Skeletal muscle tissue (tissue), 4 donors: Measurements from ENCODE around the gene SPTBN5. TPM values are rescaled to one million over a fixed set of nuclear protein-coding genes. Genes with fewer than 3 reads are reported as not detected.
A peak's percentile ranks its signal among the peaks of the same experiment; 100 is the strongest.

Experiments
- H3K27ac ChIP-seq: one replicate; pipeline ENCODE4 v1.7.0; 2013; ENCODE audit warnings: mild to moderate bottlenecking, low read depth, low read length, inconsistent platforms
- H3K27me3 ChIP-seq, 3 donors: one replicate each; pipeline ENCODE4 v1.7.0; 2013; ENCODE audit warnings: low read length in 3 of 3; ENCODE audit not compliant: control insufficient read depth in 3 of 3, insufficient read depth in 3 of 3
- H3K36me3 ChIP-seq, 3 donors: one replicate each; pipeline ENCODE4 v1.7.0; 2013; ENCODE audit warnings: low read length in 3 of 3; ENCODE audit not compliant: control insufficient read depth in 3 of 3, insufficient read depth in 3 of 3
- H3K4me1 ChIP-seq, 3 donors: one replicate each; pipeline ENCODE4 v1.7.0; 2013; ENCODE audit warnings: low read length in 3 of 3, mild to moderate bottlenecking in 3 of 3; ENCODE audit not compliant: control insufficient read depth in 3 of 3, insufficient read depth in 3 of 3
- H3K4me3 ChIP-seq, 3 donors: one replicate each; pipeline ENCODE4 v1.7.0; 2013; ENCODE audit warnings: low read length in 3 of 3
- H3K9ac ChIP-seq, 3 donors: one replicate each; pipeline ENCODE4 v1.7.0; 2013; ENCODE audit warnings: low read length in 3 of 3, mild to moderate bottlenecking in 3 of 3, moderate library complexity in 2 of 3, low read depth in 1 of 3
- H3K9me3 ChIP-seq, 3 donors: one replicate each; pipeline ENCODE4 v1.7.0; 2013; ENCODE audit warnings: low read length in 3 of 3; ENCODE audit not compliant: control insufficient read depth in 3 of 3
- total RNA-seq: library from RNA; depleted of rRNA; stranded (reverse); fragments of >200 nt; gene quantifications from one replicate; pipeline ENCODE4 v1.2.3, GENCODE V29; 2014
- donor health status: Osteomylitis.

The SPTBN5 gene
- 1.0 TPM for total RNA-seq

DNA sequence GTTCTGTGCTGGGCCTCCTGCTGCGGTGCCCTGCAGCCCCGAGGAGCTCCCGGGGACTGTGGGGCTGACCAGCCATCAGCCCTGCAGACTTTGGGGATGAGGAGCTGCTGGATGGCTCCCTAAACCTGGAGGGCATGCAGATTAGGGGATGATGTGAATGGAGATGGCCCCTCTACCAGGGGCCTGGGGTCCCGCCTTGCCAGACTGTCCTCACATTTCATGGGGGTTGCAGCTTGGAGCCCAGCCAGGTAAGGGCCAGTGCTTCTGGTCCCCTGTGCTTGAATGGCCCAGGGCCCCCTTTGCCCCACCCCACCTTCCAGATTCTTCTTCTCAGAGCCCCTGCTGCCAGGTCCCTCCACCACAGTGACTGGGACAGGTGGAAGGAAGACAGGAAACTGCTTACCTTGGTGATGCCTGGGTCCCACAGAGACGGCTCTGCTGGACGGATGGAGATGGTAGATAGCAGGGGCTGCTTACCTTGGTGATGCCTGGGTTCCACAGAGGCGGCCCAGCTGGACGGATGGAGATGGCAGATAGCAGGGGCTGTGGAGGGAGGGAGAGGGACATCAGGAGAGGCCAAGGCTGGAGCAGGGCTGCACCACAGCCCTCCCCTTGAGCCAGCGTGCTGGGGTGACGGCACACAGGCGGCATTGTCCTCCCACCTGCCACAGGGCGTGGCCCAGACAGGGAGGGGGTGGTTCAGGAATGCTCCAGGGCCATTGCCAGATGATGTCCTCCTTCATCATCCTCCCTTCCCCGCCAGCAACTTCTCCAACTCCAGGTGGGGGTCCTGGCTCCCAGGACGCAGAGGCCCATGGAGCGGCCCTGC is at the start of gene SPTBN5:
TSS of gene SPTBN5 (minus strand) at position 632 of the 829 bp plus-strand sequence. CDS start at position 76, 556 bp downstream.
- Histone ChIP-seq H3K4me1 (peaks cover 31 to 37% (median 33%) of the 10 kb centered on the region in 3 donors), H3K36me3 (peaks cover 0 to 4% (median 3%) of the 10 kb centered on the region in 3 donors), H3K4me3 (peak within 1 kb of the TSS in 1 of 3 donors; percentile 22), H3K9ac (peak within 1 kb of the TSS; percentile 43 to 69 (median 58)), H3K27ac (peak within 1 kb of the TSS; percentile 25), H3K27me3 (no peaks in the 10 kb centered on the region), H3K9me3 (no peaks in the 10 kb centered on the region)

DNA sequence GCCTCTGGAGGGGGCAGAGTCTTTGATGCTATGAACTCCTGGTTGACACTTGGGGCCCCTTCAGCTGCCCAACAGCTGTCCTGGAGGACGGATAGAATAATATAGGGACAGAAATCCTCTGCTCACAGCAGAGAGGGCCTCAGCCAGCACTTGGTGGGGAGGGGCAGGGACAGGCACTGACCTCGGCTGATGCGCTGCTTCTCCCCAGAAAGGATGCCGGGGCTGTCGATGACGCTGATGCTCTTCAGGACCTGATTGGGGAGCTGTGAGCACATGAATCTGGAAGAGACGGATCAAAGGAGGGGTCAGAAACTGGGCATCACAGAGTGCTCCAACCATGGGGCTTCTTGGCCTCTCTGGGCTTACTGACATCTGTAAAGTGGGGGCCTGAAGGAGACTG is 49.0 kb upstream of the SPTBN5 start:
- H3K4me1 ChIP-seq = peaks cover 6 to 12% (median 10%) of the 10 kb centered on the region in 3 donors
- no peaks in the 10 kb centered on the region for H3K27me3 ChIP-seq
- peaks cover 0 to 5% (median 3%) of the 10 kb centered on the region in 3 donors for H3K36me3 ChIP-seq
- H3K9ac ChIP-seq = no peak overlapping the region
- H3K9me3 ChIP-seq = no peaks in the 10 kb centered on the region
- H3K27ac ChIP-seq = no peak overlapping the region
- H3K4me3 ChIP-seq = no peak overlapping the region

- Histone ChIP-seq H3K27ac (no peak overlapping the region), H3K9me3 (no peaks in the 10 kb centered on the region), H3K9ac (no peak overlapping the region), H3K4me3 (no peak overlapping the region), H3K36me3 (peaks cover 0 to 5% (median 3%) of the 10 kb centered on the region in 3 donors), H3K4me1 (peaks cover 14 to 17% (median 14%) of the 10 kb centered on the region in 3 donors), H3K27me3 (no peaks in the 10 kb centered on the region)
Measured at GRCh38 chr15:41941644-41942415, 48.0 kb upstream of the SPTBN5 start.

DNA sequence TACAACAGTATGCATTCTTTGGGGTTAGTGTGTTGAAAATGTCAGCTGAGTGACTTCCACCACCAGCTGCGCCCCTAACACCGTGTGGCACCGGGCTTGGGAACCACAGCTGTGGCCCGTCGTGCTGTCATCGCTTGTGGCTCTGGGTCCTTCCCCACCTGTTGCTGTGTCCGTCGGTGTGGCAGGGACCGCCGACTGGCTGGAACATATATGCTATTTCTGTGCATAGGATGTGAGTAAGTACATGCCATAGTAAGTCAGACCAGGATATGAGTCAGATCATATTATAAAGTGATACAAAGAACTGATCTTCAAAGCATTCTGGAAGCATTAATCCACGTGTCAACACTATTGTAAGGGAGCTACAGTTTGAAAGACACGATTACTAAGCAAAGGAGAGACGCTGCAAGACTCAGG is 46.6 kb upstream of the SPTBN5 start:
- H3K27ac ChIP-seq = no peak overlapping the region
- H3K9ac ChIP-seq = no peak overlapping the region
- peak overlapping the region in 1 of 3 donors; percentile 13 for H3K4me3 ChIP-seq
- no peaks in the 10 kb centered on the region for H3K9me3 ChIP-seq
- H3K27me3 ChIP-seq = no peaks in the 10 kb centered on the region
- peaks cover 0 to 5% (median 3%) of the 10 kb centered on the region in 3 donors for H3K36me3 ChIP-seq
- H3K4me1 ChIP-seq = peaks cover 19 to 21% (median 20%) of the 10 kb centered on the region in 3 donors

DNA sequence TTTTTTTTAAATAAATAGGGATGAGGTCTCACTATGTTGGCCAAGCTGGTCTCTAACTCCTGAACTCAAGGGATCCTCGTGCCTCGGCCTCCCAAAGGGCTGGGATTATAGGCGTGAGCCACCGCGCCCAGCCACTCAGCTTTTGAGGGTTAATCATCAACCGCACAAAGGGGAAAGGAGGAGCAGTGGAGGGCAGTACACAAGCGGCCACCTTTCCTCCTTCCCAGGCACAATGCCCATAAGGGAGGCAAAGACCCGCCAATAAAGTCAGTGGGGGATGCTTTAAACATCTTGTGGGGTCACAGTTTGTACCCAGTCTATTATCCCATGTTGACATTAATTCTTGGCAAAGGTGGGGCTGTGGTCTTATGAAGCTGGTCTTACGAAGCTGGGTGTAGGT is 46.1 kb upstream of the SPTBN5 start:
- no peak overlapping the region for H3K4me3 ChIP-seq
- no peaks in the 10 kb centered on the region for H3K27me3 ChIP-seq
- peaks cover 0 to 5% (median 2%) of the 10 kb centered on the region in 3 donors for H3K36me3 ChIP-seq
- H3K9ac ChIP-seq = no peak overlapping the region
- no peaks in the 10 kb centered on the region for H3K9me3 ChIP-seq
- H3K4me1 ChIP-seq = peaks cover 20 to 25% (median 21%) of the 10 kb centered on the region in 3 donors
- H3K27ac ChIP-seq = no peak overlapping the region

- Histone ChIP-seq H3K4me3 (no peak overlapping the region), H3K27me3 (no peaks in the 10 kb centered on the region), H3K9ac (no peak overlapping the region), H3K9me3 (no peaks in the 10 kb centered on the region), H3K4me1 (peaks cover 15 to 30% (median 26%) of the 10 kb centered on the region in 3 donors), H3K36me3 (peaks cover 0 to 5% (median 0%) of the 10 kb centered on the region in 3 donors), H3K27ac (peak overlapping the region; percentile 83)
Measured at GRCh38 chr15:41937568-41937923, 43.7 kb upstream of the SPTBN5 start.

DNA sequence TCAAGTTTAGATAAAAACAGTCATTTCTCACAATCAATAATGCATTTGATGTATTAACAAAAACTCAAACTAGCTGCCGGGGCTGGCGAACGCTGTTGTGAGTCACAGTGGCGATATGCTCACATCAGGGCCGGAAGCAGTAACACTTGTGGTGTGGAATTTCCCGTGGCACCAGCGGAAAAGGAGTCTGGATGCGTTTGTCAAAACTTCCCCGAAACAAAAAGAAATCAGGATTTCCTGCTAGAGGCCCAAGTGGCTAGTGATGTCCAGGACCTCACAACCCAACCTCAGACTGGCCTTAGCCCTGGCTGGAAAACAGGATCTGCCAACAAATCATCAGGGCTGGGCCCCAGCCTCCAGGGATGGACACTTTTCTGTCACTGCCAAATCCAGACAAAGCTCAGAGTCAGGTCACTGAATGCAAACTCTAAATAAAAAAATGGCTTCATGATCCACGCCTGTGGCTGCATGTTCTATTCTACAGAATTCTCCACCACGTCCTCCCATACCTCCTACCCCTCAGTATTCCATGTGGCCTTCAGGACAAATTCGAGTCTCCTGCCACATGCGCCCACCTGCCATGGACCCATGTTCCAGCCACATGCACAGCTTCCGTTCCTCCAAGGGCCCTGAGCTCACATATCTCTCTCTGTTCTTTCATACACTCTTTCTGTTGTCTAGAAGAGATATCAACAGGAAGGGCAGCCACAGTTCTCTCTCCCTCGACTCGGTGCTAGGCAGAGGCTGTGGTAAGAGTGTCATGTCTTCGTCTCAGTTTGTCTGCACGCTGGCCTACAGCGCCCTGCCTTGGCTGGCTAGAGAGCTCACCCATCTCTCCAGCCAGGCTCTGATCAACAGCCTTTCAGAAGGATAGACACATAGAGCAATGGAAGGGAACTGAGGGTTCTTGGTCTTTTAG is 43.1 kb upstream of the SPTBN5 start:
- Histone ChIP-seq H3K4me1 (peaks cover 16 to 32% (median 26%) of the 10 kb centered on the region in 3 donors), H3K27ac (peak overlapping the region; percentile 83), H3K9me3 (no peaks in the 10 kb centered on the region), H3K4me3 (no peak overlapping the region), H3K9ac (no peak overlapping the region), H3K27me3 (no peaks in the 10 kb centered on the region), H3K36me3 (peaks cover 0 to 2% (median 0%) of the 10 kb centered on the region in 3 donors)

DNA sequence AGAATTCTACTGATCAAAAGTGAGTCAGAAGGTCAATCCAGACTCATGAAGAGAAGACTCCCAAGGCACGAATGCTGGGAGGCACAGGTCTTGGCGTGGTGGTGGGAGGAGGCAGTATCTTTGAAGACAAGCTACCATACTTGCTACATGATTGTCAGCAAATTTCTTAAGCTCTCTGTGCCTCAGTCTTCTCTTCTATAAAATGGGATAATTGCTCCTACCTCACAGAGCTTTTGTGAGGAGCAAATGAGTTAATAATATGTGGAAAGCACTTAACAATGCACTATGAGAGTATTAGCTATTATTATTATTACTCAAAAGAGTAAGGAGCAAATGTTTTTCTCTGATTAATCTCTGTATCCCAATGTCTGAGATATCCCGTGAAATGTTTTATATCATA is 42.3 kb upstream of the SPTBN5 start:
- Histone ChIP-seq H3K4me3 (no peak overlapping the region), H3K27ac (peak overlapping the region; percentile 83), H3K27me3 (no peaks in the 10 kb centered on the region), H3K36me3 (no peaks in the 10 kb centered on the region), H3K9me3 (no peaks in the 10 kb centered on the region), H3K9ac (no peak overlapping the region), H3K4me1 (peaks cover 16 to 32% (median 27%) of the 10 kb centered on the region in 3 donors)

DNA sequence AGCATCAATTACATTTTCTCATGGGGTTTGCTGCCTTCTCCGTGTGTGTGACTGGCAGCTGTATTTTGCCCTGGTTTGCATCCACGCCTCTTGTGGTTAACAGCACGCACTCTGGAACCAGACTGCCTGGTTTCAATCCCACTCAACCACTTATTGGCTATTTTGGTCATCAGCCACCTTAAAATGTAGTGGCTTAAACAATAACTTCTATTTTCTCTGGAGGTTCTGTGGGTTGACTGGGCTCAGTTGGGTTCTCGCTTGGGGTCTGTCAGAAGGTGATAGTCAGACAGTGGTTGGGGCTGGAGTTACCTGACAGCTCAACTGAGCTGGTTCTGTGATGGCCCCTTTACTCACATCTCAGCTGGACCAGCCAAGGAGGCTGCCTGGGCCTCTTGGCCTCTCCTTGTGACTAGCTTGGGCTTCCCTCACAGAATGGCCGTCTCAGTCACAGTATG is 41.7 kb upstream of the SPTBN5 start:
- Histone ChIP-seq H3K9ac (no peak overlapping the region), H3K4me1 (peaks cover 16 to 35% (median 33%) of the 10 kb centered on the region in 3 donors)

More for the DNA sequence above, 41.7 kb upstream of the SPTBN5 start:
- Histone ChIP-seq H3K27ac (peak overlapping the region; percentile 83), H3K27me3 (no peaks in the 10 kb centered on the region), H3K9me3 (no peaks in the 10 kb centered on the region), H3K4me3 (no peak overlapping the region), H3K36me3 (no peaks in the 10 kb centered on the region)
